ENCODE data around the gene ARID2.

Gene ARID2

GRCh38 chr12:45774508-45775162 is 45.1 kb downstream of the ARID2 start:
- no peak for DNase-seq

- no peak for DNase-seq
Measured at GRCh38 chr12:45775465-45775864, 46.0 kb downstream of the ARID2 start.

- DNase-seq = no peak
Measured at GRCh38 chr12:45775964-45776363, 46.5 kb downstream of the ARID2 start.

- no peak for DNase-seq
Measured at GRCh38 chr12:45779936-45780335, 50.4 kb downstream of the ARID2 start.

GRCh38 chr12:45781080-45781479 is 51.6 kb downstream of the ARID2 start:
- no peak for DNase-seq

- DNase-seq = no peak
Measured at GRCh38 chr12:45785315-45785714, 55.8 kb downstream of the ARID2 start.

GRCh38 chr12:45789025-45789424 is 59.5 kb downstream of the ARID2 start:
- DNase-seq = no peak

- no peak for DNase-seq
Measured at GRCh38 chr12:45794422-45794821, 64.9 kb downstream of the ARID2 start.

GRCh38 chr12:45801625-45802024 is 72.1 kb downstream of the ARID2 start:
- DNase-seq = no peak

GRCh38 chr12:45803111-45803510 is 73.6 kb downstream of the ARID2 start:
- no peak for DNase-seq

- DNase-seq = no peak
Measured at GRCh38 chr12:45816652-45817051, 87.1 kb downstream of the ARID2 start.

GRCh38 chr12:45827974-45828373 is 98.5 kb downstream of the ARID2 start:
- no peak for DNase-seq

- no peak for DNase-seq
Measured at GRCh38 chr12:45828402-45828801, 98.9 kb downstream of the ARID2 start.

GRCh38 chr12:45831590-45831989 is 102.1 kb downstream of the ARID2 start:
- DNase-seq = no peak

GRCh38 chr12:45833401-45833800 is 103.9 kb downstream of the ARID2 start:
- DNase-seq = no peak

GRCh38 chr12:45834809-45835208 is 105.3 kb downstream of the ARID2 start:
- DNase-seq = no peak

- no peak for DNase-seq
Measured at GRCh38 chr12:45839917-45840316, 110.4 kb downstream of the ARID2 start.

- DNase-seq = no peak
Measured at GRCh38 chr12:45849289-45849688, 119.8 kb downstream of the ARID2 start.

- no peak for DNase-seq
Measured at GRCh38 chr12:45850302-45850701, 120.8 kb downstream of the ARID2 start.

GRCh38 chr12:45852508-45852907 is 123.0 kb downstream of the ARID2 start:
- no peak for DNase-seq

- DNase-seq = no peak
Measured at GRCh38 chr12:45853550-45853949, 124.0 kb downstream of the ARID2 start.

- DNase-seq = no peak
Measured at GRCh38 chr12:45863332-45863731, 133.8 kb downstream of the ARID2 start.

- DNase-seq = no peak
Measured at GRCh38 chr12:45866299-45866698, 136.8 kb downstream of the ARID2 start.

GRCh38 chr12:45872446-45872845 is 142.9 kb downstream of the ARID2 start:
- no peak for DNase-seq

- DNase-seq = no peak
Measured at GRCh38 chr12:45877069-45877468, 147.6 kb downstream of the ARID2 start.

Measured in stimulated activated CD8-positive, alpha-beta memory T cell treated with anti-CD3 and anti-CD28 coated beads, Interleukin-4, amount 100 ng/mL, for 48 hours (primary cell).